Measurements from ENCODE around the gene DZIP3. TPM values are rescaled to one million over a fixed set of nuclear protein-coding genes. Genes with fewer than 3 reads are reported as not detected.

DZIP3 gene
- total and polyA plus RNA-seq, 2 donors (not counting 1 experiment from before 2014, with no cell fraction given) = 6.8 to 11.1 TPM

- H3K27me3 Mint-ChIP-seq = no peaks in the 10 kb centered on the region
- POLR2A ChIA-PET = no interaction called here
- H3K4me2 ChIP-seq (replicated peaks; ENCODE audit: low read depth, low read length, poor library complexity, severe bottlenecking) = no peak overlapping the region
- no peaks in the 10 kb centered on the region for H4K20me1 ChIP-seq (ENCODE audit: control insufficient read depth, insufficient read depth, low read length, poor library complexity, severe bottlenecking)
- no peak overlapping the region for H3K4me3 Mint-ChIP-seq
- no peaks in the 10 kb centered on the region for H3K9me3 Mint-ChIP-seq (ENCODE audit: insufficient read depth)
- 100% methylated on average over 2 of the region's 3 CpGs for WGBS (ENCODE audit: insufficient coverage)
- H3K9me3 ChIP-seq (ENCODE audit: control extremely low read depth in 1 of 3, control insufficient read depth in 2 of 3, insufficient read depth in 1 of 3, low read length in 2 of 3) = no peaks in the 10 kb centered on the region
- no peak overlapping the region for H3K27ac Mint-ChIP-seq
- no peak overlapping the region for H3K9ac ChIP-seq (ENCODE audit: low read length)
- peaks cover 7% of the 10 kb centered on the region for H3K4me1 Mint-ChIP-seq
- H3K4me3 ChIP-seq (ENCODE audit: control extremely low read depth in 1 of 5, extremely low read depth in 1 of 5, insufficient read depth in 1 of 5, low read depth in 2 of 5, low read length in 4 of 5) = no peak overlapping the region
- H3K4me1 ChIP-seq (ENCODE audit: control insufficient read depth in 2 of 2, insufficient read depth in 2 of 2, low read length in 2 of 2) = peaks cover 0 to 8% of the 10 kb centered on the region in 2 donors
- TF ChIP-seq CTCF (IDR thresholded peaks at IDR 0.05) (no peak), EZH2 (IDR thresholded peaks at IDR 0.05; ENCODE audit: borderline replicate concordance, insufficient read depth, low read depth, low read length, poor library complexity, severe bottlenecking) (no peak)
- H3K36me3 ChIP-seq (replicated peaks in 1 of 2; ENCODE audit: control extremely low read depth in 1 of 2, control insufficient read depth in 1 of 2, extremely low read depth in 1 of 2, insufficient read depth in 2 of 2, low read length in 1 of 2) = peaks cover 6 to 7% of the 10 kb centered on the region in 2 experiments
- H3K79me2 ChIP-seq (ENCODE audit: control insufficient read depth, insufficient read depth, low read length) = no peaks in the 10 kb centered on the region
- CTCF ChIA-PET = interaction anchor here (1.1 to 2.1 kb wide), 6 partner anchors 48 to 1319 kb away, joined by 3 to 9 read pairs (median 5); no protein-coding TSS in a partner anchor
- intact Hi-C loops (cut with micrococcal nuclease) = loop anchor here (10.0 kb wide), 2 partner anchors 360 to 870 kb away; no protein-coding TSS in a partner anchor
- no peak overlapping the region for H3K27ac ChIP-seq (ENCODE audit: low read length in 2 of 2)
- no peaks in the 10 kb centered on the region for H3K27me3 ChIP-seq (replicated peaks in 1 of 4; ENCODE audit: control extremely low read depth in 1 of 4, control insufficient read depth in 3 of 4, insufficient read depth in 4 of 4, low read length in 3 of 4)
- no peak for DNase-seq
- no peak for ATAC-seq (ENCODE audit: low read depth)
- H2AFZ ChIP-seq (ENCODE audit: insufficient read depth, low read depth, low read length, poor library complexity, severe bottlenecking) = no peak overlapping the region
These were observed 34.5 kb upstream of the DZIP3 start for GRCh38 chr3:108554913-108555571.

DNA sequence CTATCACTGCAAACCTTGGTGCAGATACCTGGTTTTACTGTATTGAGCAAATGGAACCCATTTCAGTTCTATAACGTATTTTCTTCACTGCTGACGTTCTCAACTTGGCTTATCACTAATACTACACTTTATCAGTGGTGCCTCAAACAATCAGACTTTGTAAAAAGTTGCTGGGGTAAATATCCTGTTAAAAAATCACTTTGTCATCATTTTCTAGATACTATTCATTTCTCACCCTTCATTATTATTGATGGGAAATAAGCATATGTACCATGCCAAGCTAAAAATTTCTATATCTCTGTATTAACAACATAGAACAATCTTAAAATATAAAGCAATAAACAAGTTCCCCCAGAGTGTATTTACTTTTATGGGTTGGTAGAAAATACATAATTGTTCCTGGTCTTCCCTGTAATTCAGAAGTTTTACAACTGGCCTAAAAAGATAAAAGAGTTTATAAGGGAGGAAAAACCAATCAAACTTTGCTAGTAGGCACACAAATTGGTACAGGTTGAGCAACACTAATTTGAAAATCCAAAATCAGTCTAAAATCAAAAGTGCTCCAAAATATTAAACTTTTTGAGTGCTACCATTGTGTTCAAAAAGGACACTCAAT is 33.4 kb upstream of the DZIP3 start:
- WGBS (ENCODE audit: insufficient coverage) = 100% methylated on average over 2 of the region's 2 CpGs
- ATAC-seq (ENCODE audit: low read depth) (no peak), DNase-seq (no peak)
- Histone ChIP-seq H3K27me3 (replicated peaks in 1 of 4; ENCODE audit: control extremely low read depth in 1 of 4, control insufficient read depth in 3 of 4, insufficient read depth in 4 of 4, low read length in 3 of 4) (no peaks in the 10 kb centered on the region), H3K27ac (ENCODE audit: low read length in 2 of 2) (no peak overlapping the region), H4K20me1 (ENCODE audit: control insufficient read depth, insufficient read depth, low read length, poor library complexity, severe bottlenecking) (no peaks in the 10 kb centered on the region), H3K79me2 (ENCODE audit: control insufficient read depth, insufficient read depth, low read length) (no peaks in the 10 kb centered on the region), H3K9ac (ENCODE audit: low read length) (no peak overlapping the region), H3K4me1 (ENCODE audit: control insufficient read depth in 2 of 2, insufficient read depth in 2 of 2, low read length in 2 of 2) (peaks cover 0 to 8% of the 10 kb centered on the region in 2 donors), H2AFZ (ENCODE audit: insufficient read depth, low read depth, low read length, poor library complexity, severe bottlenecking) (no peak overlapping the region), H3K4me3 (ENCODE audit: control extremely low read depth in 1 of 5, extremely low read depth in 1 of 5, insufficient read depth in 1 of 5, low read depth in 2 of 5, low read length in 4 of 5) (no peak overlapping the region), H3K4me2 (replicated peaks; ENCODE audit: low read depth, low read length, poor library complexity, severe bottlenecking) (no peak overlapping the region), H3K36me3 (replicated peaks in 1 of 2; ENCODE audit: control extremely low read depth in 1 of 2, control insufficient read depth in 1 of 2, extremely low read depth in 1 of 2, insufficient read depth in 2 of 2, low read length in 1 of 2) (peaks cover 6 to 7% of the 10 kb centered on the region in 2 experiments), H3K9me3 (ENCODE audit: control extremely low read depth in 1 of 3, control insufficient read depth in 2 of 3, insufficient read depth in 1 of 3, low read length in 2 of 3) (no peaks in the 10 kb centered on the region)
- intact Hi-C loops (cut with micrococcal nuclease) = loop anchor here (10.0 kb wide), 2 partner anchors 359 to 871 kb away; no protein-coding TSS in a partner anchor
- peaks cover 7% of the 10 kb centered on the region for H3K4me1 Mint-ChIP-seq
- TF ChIP-seq EZH2 (IDR thresholded peaks at IDR 0.05; ENCODE audit: borderline replicate concordance, insufficient read depth, low read depth, low read length, poor library complexity, severe bottlenecking) (no peak), CTCF (IDR thresholded peaks at IDR 0.05) (no peak)
- POLR2A ChIA-PET = no interaction called here
- no peak overlapping the region for H3K4me3 Mint-ChIP-seq
- no peak overlapping the region for H3K27ac Mint-ChIP-seq
- no peaks in the 10 kb centered on the region for H3K9me3 Mint-ChIP-seq (ENCODE audit: insufficient read depth)
- CTCF ChIA-PET = interaction anchor here (1.1 to 1.6 kb wide), 4 partner anchors 65 to 1320 kb away, joined by 3 to 6 read pairs (median 4); no protein-coding TSS in a partner anchor
- no peaks in the 10 kb centered on the region for H3K27me3 Mint-ChIP-seq
